Liver (tissue), 9 donors: ENCODE data around the gene PRKCD. TPM values are rescaled to one million over a fixed set of nuclear protein-coding genes. Genes with fewer than 3 reads are reported as not detected.

Experiments used
- DNase-seq: peaks from one replicate; pipeline ENCODE4 v3.0.0-alpha.2; 2017; ENCODE audit warnings: low spot score
- H3K27ac ChIP-seq, 2 donors: one replicate each; pipeline ENCODE4 v1.7.0; 2013; ENCODE audit warnings: inconsistent platforms in 2 of 2, low read length in 2 of 2, control low read depth in 1 of 2, low read depth in 1 of 2, mild to moderate bottlenecking in 1 of 2
- H3K27me3 ChIP-seq, 4 donors: one replicate each; pipeline versions ENCODE4 v1.6.1 to v1.7.0; 2013; ENCODE audit warnings: low read length in 3 of 4, inconsistent platforms in 1 of 4, mild to moderate bottlenecking in 1 of 4, moderate library complexity in 1 of 4; ENCODE audit not compliant: control insufficient read depth in 4 of 4, insufficient read depth in 4 of 4
- H3K36me3 ChIP-seq, 4 donors: one replicate each; pipeline versions ENCODE4 v1.6.1 to v1.7.0; 2013; ENCODE audit warnings: low read length in 3 of 4, mild to moderate bottlenecking in 3 of 4, low read depth in 1 of 4, moderate library complexity in 1 of 4; ENCODE audit not compliant: control insufficient read depth in 4 of 4, insufficient read depth in 3 of 4
- H3K4me1 ChIP-seq, 4 donors: one replicate each; pipeline versions ENCODE4 v1.6.1 to v1.7.0; 2013; ENCODE audit warnings: low read length in 3 of 4, mild to moderate bottlenecking in 3 of 4, moderate library complexity in 1 of 4; ENCODE audit not compliant: control insufficient read depth in 4 of 4, insufficient read depth in 4 of 4
- H3K4me3 ChIP-seq, 3 donors: one replicate each; pipeline versions ENCODE4 v1.6.1 to v1.7.0; 2013; ENCODE audit warnings: low read length in 3 of 3, control low read depth in 1 of 3, low read depth in 1 of 3, mild to moderate bottlenecking in 1 of 3
- H3K9ac ChIP-seq, 2 donors: one replicate each; pipeline ENCODE4 v1.7.0; 2013; ENCODE audit warnings: low read length in 2 of 2, mild to moderate bottlenecking in 2 of 2, moderate library complexity in 2 of 2, control low read depth in 1 of 2, low read depth in 1 of 2
- H3K9me3 ChIP-seq, 4 donors: one replicate each; pipeline versions ENCODE4 v1.6.1 to v1.7.0; 2013; ENCODE audit warnings: low read length in 3 of 4; ENCODE audit not compliant: control insufficient read depth in 4 of 4
- EGR1 ChIP-seq, 2 donors: IDR thresholded peaks; 2 replicates each; pipeline ENCODE4 v1.6.1; 2016 to 2018; ENCODE audit warnings: antibody characterized with exemption in 2 of 2, low read depth in 2 of 2
- FOXA1 ChIP-seq: IDR thresholded peaks from 2 replicates; pipeline ENCODE4 v1.6.1; 2016; ENCODE audit warnings: antibody characterized with exemption
- FOXA2 ChIP-seq: IDR thresholded peaks from 2 replicates; pipeline ENCODE4 v1.6.1; 2016; ENCODE audit warnings: antibody characterized with exemption
- GABPA ChIP-seq, 2 donors: IDR thresholded peaks in 1 of 2; conservative IDR thresholded peaks in 1 of 2; 2 replicates each; pipeline ENCODE4 v1.6.1; 2016; ENCODE audit warnings: antibody characterized with exemption in 2 of 2, mild to moderate bottlenecking in 1 of 2, moderate library complexity in 1 of 2
- HNF4A ChIP-seq, 2 donors: conservative IDR thresholded peaks; 2 replicates each; pipeline ENCODE4 v1.6.1; 2016; ENCODE audit warnings: antibody characterized with exemption in 2 of 2, mild to moderate bottlenecking in 2 of 2
- HNF4G ChIP-seq: IDR thresholded peaks from 2 replicates; pipeline ENCODE4 v1.6.1; 2016; ENCODE audit warnings: antibody characterized with exemption
- JUND ChIP-seq, 2 donors: IDR thresholded peaks; 2 replicates each; pipeline ENCODE4 v1.6.1; 2016; ENCODE audit warnings: antibody characterized with exemption in 2 of 2
- NR2F2 ChIP-seq: IDR thresholded peaks from 2 replicates; pipeline ENCODE4 v1.6.1; 2016; ENCODE audit warnings: antibody characterized with exemption
- RAD21 ChIP-seq, 2 donors: IDR thresholded peaks; 2 replicates each; pipeline ENCODE4 v1.6.1; 2016; ENCODE audit warnings: antibody characterized with exemption in 2 of 2, mild to moderate bottlenecking in 2 of 2
- RXRA ChIP-seq, 2 donors: IDR thresholded peaks; 2 replicates each; pipeline ENCODE4 v1.6.1; 2017 to 2018; ENCODE audit warnings: antibody characterized with exemption in 2 of 2, mild to moderate bottlenecking in 1 of 2
- SP1 ChIP-seq: IDR thresholded peaks from 2 replicates; pipeline ENCODE4 v1.6.1; 2018; ENCODE audit warnings: antibody characterized with exemption, mild to moderate bottlenecking
- TAF1 ChIP-seq: conservative IDR thresholded peaks from 2 replicates; pipeline ENCODE4 v1.6.1; 2016; ENCODE audit warnings: antibody characterized with exemption, mild to moderate bottlenecking
- YY1 ChIP-seq: IDR thresholded peaks from 2 replicates; pipeline ENCODE4 v1.6.1; 2016; ENCODE audit warnings: antibody characterized with exemption, mild to moderate bottlenecking
- WGBS: extraction: QIAGEN DNeasy Blood & Tissue Kit; methylation state at CpG from one replicate; pipeline ENCODE4 v1.1.7; 2013; 5-methylcytosine and 5-hydroxymethylcytosine counted together
- polyA plus RNA-seq, 2 donors: library from polyadenylated mRNA; stranded (reverse) in 1 of 2; unstranded in 1 of 2; fragments of 200-250 nt in 1 of 2; fragments of >200 nt in 1 of 2; fragmentation: Nextera tagmentation in 1 of 2; extraction: Ambion mirVana in 1 of 2; gene quantifications; one replicate each; pipeline versions ENCODE4 v1.2.1 to v1.2.3, GENCODE V29; 2013 to 2015
- total RNA-seq, 2 donors: library from RNA; depleted of rRNA; stranded (reverse); fragments of >200 nt; gene quantifications; one replicate each; pipeline ENCODE4 v1.2.3, GENCODE V29; 2014
- TF ChIP-seq, protein P1 (sequence below): IDR thresholded peaks from 2 replicates; pipeline ENCODE4 v1.6.1; 2016; ENCODE audit warnings: antibody characterized with exemption
- TF ChIP-seq, protein P2 (sequence below): IDR thresholded peaks from 2 replicates; pipeline ENCODE4 v1.6.1; 2016; ENCODE audit warnings: antibody characterized with exemption
- TF ChIP-seq, protein P3 (sequence below): fragments of 150-350 bp; IDR thresholded peaks from 2 replicates; pipeline ENCODE4 v1.5.1; 2017; ENCODE audit warnings: improper control_type of control experiment, low read depth, low read length; ENCODE audit not compliant: missing input control
- TF ChIP-seq, protein P4 (sequence below): IDR thresholded peaks from 2 replicates; pipeline ENCODE4 v1.6.1; 2016; ENCODE audit warnings: antibody characterized with exemption
- TF ChIP-seq, protein P5 (sequence below): IDR thresholded peaks from 2 replicates; pipeline ENCODE4 v1.6.1; 2016; ENCODE audit warnings: antibody characterized with exemption, mild to moderate bottlenecking
- donor health status: healthy.
- donor health status: healthy.
- donor health status: healthy.
- donor health status: healthy.
- donor health status: healthy.

Gene PRKCD
- total and polyA plus RNA-seq, 4 donors = 3.1 to 7.3 (median 3.4) TPM

DNA sequence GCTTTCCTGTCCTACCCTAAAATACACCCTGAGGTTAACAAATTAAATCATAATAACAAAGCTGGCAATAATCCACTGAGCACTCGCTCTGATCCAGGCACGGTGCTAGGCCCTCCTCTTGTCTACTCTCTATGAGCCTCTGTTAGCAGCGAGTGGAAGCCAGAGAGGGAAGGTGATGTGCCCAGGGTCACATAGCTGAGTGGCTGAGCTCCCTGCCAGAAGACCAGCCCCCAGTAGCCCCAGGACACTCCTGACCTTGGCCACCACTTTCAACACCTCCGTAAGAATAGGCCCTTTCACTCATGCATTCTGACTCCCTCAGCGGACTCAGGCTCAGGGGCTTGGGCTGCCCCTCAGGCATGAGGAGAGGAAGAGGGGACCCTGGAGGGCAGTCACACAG is 9.5 kb upstream of the PRKCD start:
- Histone ChIP-seq H3K27me3 (no peaks in the 10 kb centered on the region), H3K27ac (no peak overlapping the region), H3K4me3 (no peak overlapping the region), H3K4me1 (peaks cover 12 to 39% (median 26%) of the 10 kb centered on the region in 4 donors), H3K9ac (no peak overlapping the region), H3K9me3 (no peaks in the 10 kb centered on the region), H3K36me3 (no peaks in the 10 kb centered on the region)
- no peak for DNase-seq
- 92% methylated on average over 5 of the region's 5 CpGs for WGBS
- TF ChIP-seq YY1 (no peak), SP1 (no peak), FOXA2 (no peak), EGR1 (IDR thresholded peaks at IDR 0.05; ENCODE audit: low read depth in 2 of 2) (no peak), HNF4G (no peak), FOXA1 (no peak), NR2F2 (no peak), TAF1 (no peak), GABPA (IDR thresholded peaks at IDR 0.05 in 1 of 2, conservative IDR thresholded peaks at IDR 0.05 in 1 of 2) (no peak), HNF4A (conservative IDR thresholded peaks at IDR 0.05) (no peak), RAD21 (IDR thresholded peaks at IDR 0.05) (no peak), RXRA (IDR thresholded peaks at IDR 0.05) (no peak), JUND (IDR thresholded peaks at IDR 0.05) (no peak)
- TF ChIP-seq, protein P1, sequence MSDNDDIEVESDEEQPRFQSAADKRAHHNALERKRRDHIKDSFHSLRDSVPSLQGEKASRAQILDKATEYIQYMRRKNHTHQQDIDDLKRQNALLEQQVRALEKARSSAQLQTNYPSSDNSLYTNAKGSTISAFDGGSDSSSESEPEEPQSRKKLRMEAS = no peak
- TF ChIP-seq, protein P2, sequence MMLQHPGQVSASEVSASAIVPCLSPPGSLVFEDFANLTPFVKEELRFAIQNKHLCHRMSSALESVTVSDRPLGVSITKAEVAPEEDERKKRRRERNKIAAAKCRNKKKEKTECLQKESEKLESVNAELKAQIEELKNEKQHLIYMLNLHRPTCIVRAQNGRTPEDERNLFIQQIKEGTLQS = no peak
- TF ChIP-seq, protein P3, sequence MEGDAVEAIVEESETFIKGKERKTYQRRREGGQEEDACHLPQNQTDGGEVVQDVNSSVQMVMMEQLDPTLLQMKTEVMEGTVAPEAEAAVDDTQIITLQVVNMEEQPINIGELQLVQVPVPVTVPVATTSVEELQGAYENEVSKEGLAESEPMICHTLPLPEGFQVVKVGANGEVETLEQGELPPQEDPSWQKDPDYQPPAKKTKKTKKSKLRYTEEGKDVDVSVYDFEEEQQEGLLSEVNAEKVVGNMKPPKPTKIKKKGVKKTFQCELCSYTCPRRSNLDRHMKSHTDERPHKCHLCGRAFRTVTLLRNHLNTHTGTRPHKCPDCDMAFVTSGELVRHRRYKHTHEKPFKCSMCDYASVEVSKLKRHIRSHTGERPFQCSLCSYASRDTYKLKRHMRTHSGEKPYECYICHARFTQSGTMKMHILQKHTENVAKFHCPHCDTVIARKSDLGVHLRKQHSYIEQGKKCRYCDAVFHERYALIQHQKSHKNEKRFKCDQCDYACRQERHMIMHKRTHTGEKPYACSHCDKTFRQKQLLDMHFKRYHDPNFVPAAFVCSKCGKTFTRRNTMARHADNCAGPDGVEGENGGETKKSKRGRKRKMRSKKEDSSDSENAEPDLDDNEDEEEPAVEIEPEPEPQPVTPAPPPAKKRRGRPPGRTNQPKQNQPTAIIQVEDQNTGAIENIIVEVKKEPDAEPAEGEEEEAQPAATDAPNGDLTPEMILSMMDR = no peak
- TF ChIP-seq, protein P4, sequence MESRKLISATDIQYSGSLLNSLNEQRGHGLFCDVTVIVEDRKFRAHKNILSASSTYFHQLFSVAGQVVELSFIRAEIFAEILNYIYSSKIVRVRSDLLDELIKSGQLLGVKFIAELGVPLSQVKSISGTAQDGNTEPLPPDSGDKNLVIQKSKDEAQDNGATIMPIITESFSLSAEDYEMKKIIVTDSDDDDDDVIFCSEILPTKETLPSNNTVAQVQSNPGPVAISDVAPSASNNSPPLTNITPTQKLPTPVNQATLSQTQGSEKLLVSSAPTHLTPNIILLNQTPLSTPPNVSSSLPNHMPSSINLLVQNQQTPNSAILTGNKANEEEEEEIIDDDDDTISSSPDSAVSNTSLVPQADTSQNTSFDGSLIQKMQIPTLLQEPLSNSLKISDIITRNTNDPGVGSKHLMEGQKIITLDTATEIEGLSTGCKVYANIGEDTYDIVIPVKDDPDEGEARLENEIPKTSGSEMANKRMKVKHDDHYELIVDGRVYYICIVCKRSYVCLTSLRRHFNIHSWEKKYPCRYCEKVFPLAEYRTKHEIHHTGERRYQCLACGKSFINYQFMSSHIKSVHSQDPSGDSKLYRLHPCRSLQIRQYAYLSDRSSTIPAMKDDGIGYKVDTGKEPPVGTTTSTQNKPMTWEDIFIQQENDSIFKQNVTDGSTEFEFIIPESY = no peak
- TF ChIP-seq, protein P5, sequence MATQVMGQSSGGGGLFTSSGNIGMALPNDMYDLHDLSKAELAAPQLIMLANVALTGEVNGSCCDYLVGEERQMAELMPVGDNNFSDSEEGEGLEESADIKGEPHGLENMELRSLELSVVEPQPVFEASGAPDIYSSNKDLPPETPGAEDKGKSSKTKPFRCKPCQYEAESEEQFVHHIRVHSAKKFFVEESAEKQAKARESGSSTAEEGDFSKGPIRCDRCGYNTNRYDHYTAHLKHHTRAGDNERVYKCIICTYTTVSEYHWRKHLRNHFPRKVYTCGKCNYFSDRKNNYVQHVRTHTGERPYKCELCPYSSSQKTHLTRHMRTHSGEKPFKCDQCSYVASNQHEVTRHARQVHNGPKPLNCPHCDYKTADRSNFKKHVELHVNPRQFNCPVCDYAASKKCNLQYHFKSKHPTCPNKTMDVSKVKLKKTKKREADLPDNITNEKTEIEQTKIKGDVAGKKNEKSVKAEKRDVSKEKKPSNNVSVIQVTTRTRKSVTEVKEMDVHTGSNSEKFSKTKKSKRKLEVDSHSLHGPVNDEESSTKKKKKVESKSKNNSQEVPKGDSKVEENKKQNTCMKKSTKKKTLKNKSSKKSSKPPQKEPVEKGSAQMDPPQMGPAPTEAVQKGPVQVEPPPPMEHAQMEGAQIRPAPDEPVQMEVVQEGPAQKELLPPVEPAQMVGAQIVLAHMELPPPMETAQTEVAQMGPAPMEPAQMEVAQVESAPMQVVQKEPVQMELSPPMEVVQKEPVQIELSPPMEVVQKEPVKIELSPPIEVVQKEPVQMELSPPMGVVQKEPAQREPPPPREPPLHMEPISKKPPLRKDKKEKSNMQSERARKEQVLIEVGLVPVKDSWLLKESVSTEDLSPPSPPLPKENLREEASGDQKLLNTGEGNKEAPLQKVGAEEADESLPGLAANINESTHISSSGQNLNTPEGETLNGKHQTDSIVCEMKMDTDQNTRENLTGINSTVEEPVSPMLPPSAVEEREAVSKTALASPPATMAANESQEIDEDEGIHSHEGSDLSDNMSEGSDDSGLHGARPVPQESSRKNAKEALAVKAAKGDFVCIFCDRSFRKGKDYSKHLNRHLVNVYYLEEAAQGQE = no peak
